HCT116 (cell line): ENCODE data around the gene RAPGEF1. TPM values are rescaled to one million over a fixed set of nuclear protein-coding genes. Genes with fewer than 3 reads are reported as not detected.
A peak's percentile ranks its signal among the peaks of the same experiment; 100 is the strongest.

Experiments used
- ATAC-seq: fragments of 200-7000 bp; cut with Tn5 transposase; 2 replicates; pipeline ENCODE4 v1.9.1; 2020; ENCODE audit warnings: mild to moderate bottlenecking, moderate library complexity
- BruUV-seq: library from RNA; stranded (reverse); fragments of 400-500 nt; replicated peaks from 2 replicates; lab custom pipeline; 2021; lab: Mats Ljungman, UMichigan
- CTCF ChIA-PET: fragments of 300-600 bp; sonication (Branson Sonifier 250); formaldehyde crosslinking; loops from one replicate; lab custom pipeline; 2021; ENCODE audit warnings: antibody characterized with exemption; lab: Charles Lee
- POLR2A ChIA-PET: fragments of 300-600, 350-600 bp; sonication (Branson Sonifier 250); formaldehyde crosslinking; loops from one replicate; lab custom pipeline; 2021; ENCODE audit warnings: antibody characterized with exemption; lab: Charles Lee
- RAD21 ChIA-PET, 2 experiments: fragments of 300-600 bp; sonication (Branson Sonifier 250); formaldehyde crosslinking; loops; one replicate each; lab custom pipeline; 2023; ENCODE audit warnings: low total read pairs in 2 of 2; ENCODE audit not compliant: uncharacterized antibody in 2 of 2, unreplicated experiment in 2 of 2, low non-redundant PET in 1 of 2; lab: Charles Lee
- DNase-seq: peaks from one replicate; pipeline ENCODE4 v3.0.0-alpha.2; 2010; ENCODE audit warnings: low read depth, low spot score
- H2AFZ ChIP-seq: fragments of 200-600 bp; shearing (Covaris generic), sonication (generic); 2 replicates; pipeline ENCODE4 v1.6.1; 2017; ENCODE audit warnings: low read depth, mixed run types, mixed read lengths, antibody characterized with exemption, low read length; ENCODE audit not compliant: poor library complexity, severe bottlenecking
- H3K27ac ChIP-seq: 2 replicates; pipeline ENCODE4 v1.5.1; 2012; ENCODE audit warnings: low read depth, low read length
- H3K27me3 ChIP-seq: fragments of 200-600 bp; sonication (generic); 2 replicates; pipeline ENCODE4 v1.6.1; 2016; ENCODE audit warnings: mixed run types, low read length, mixed read lengths; ENCODE audit not compliant: insufficient read depth
- H3K36me3 ChIP-seq, 2 experiments: fragments of 200-500 bp in 1 of 2; fragments of 200-600 bp in 1 of 2; sonication (Bioruptor generic) in 1 of 2; sonication (generic) in 1 of 2; 2 replicates each; pipeline versions ENCODE4 v1.5.1 to v1.6.1; 2014 to 2016; ENCODE audit warnings: low read length in 2 of 2, inconsistent platforms in 1 of 2, mixed read lengths in 1 of 2, mixed run types in 1 of 2; ENCODE audit not compliant: insufficient read depth in 2 of 2, control insufficient read depth in 1 of 2
- H3K4me1 ChIP-seq, 2 experiments: fragments of 200-600 bp in 1 of 2; sonication (generic) in 1 of 2; 2 replicates each; pipeline versions ENCODE4 v1.5.1 to v1.6.1; 2012 to 2017; ENCODE audit warnings: low read length in 2 of 2, inconsistent platforms in 1 of 2, mild to moderate bottlenecking in 1 of 2, mixed read lengths in 1 of 2, mixed run types in 1 of 2, moderate library complexity in 1 of 2; ENCODE audit not compliant: insufficient read depth in 2 of 2, control insufficient read depth in 1 of 2
- H3K4me2 ChIP-seq: fragments of 200-600 bp; sonication (generic); 2 replicates; pipeline ENCODE4 v1.6.1; 2017; ENCODE audit warnings: mixed run types, low read length, mixed read lengths
- H3K4me3 ChIP-seq, 2 experiments: fragments of 200-600 bp in 1 of 2; sonication (generic) in 1 of 2; replicated peaks in 1 of 2; 2 replicates each; pipeline ENCODE4 v1.5.1; 2011 to 2016; ENCODE audit warnings: low read length in 2 of 2, control low read depth in 1 of 2, low read depth in 1 of 2, mild to moderate bottlenecking in 1 of 2, mixed read lengths in 1 of 2, mixed run types in 1 of 2
- H3K79me2 ChIP-seq: fragments of 200-600 bp; sonication (generic); 2 replicates; pipeline ENCODE4 v1.6.1; 2017; ENCODE audit warnings: mild to moderate bottlenecking, mixed run types, low read length, moderate library complexity, mixed read lengths; ENCODE audit not compliant: insufficient read depth
- H3K9ac ChIP-seq: fragments of 200-600 bp; sonication (generic); 2 replicates; pipeline ENCODE4 v1.6.1; 2016; ENCODE audit warnings: low read length, mixed read lengths
- H3K9me2 ChIP-seq: fragments of 200-600 bp; sonication (generic), shearing (Covaris generic); 2 replicates; pipeline ENCODE4 v1.6.1; 2017; ENCODE audit warnings: mixed run types, mild to moderate bottlenecking, moderate library complexity; ENCODE audit not compliant: insufficient read depth
- H3K9me3 ChIP-seq, 2 experiments: fragments of 200-500 bp in 1 of 2; fragments of 200-600 bp in 1 of 2; sonication (Bioruptor generic) in 1 of 2; sonication (generic) in 1 of 2; 2 replicates each; pipeline ENCODE4 v1.6.1; 2014 to 2017; ENCODE audit warnings: low read length in 2 of 2, mixed read lengths in 2 of 2, inconsistent platforms in 1 of 2, low read depth in 1 of 2, mild to moderate bottlenecking in 1 of 2, mixed run types in 1 of 2, moderate library complexity in 1 of 2; ENCODE audit not compliant: control insufficient read depth in 1 of 2, insufficient read depth in 1 of 2
- H4K20me1 ChIP-seq: fragments of 200-600 bp; sonication (generic), shearing (Covaris generic); 2 replicates; pipeline ENCODE4 v1.6.1; 2017; ENCODE audit warnings: mixed run types, mild to moderate bottlenecking, moderate library complexity; ENCODE audit not compliant: insufficient read depth
- CBX3 ChIP-seq: IDR thresholded peaks from 2 replicates; pipeline ENCODE4 v1.6.1; 2012; ENCODE audit warnings: low read depth
- EGR1 ChIP-seq: IDR thresholded peaks from 2 replicates; pipeline ENCODE4 v1.6.1; 2012; ENCODE audit warnings: low read depth
- ELF1 ChIP-seq: IDR thresholded peaks from 2 replicates; pipeline ENCODE4 v1.6.1; 2012; ENCODE audit warnings: low read depth, borderline replicate concordance
- EZH2 ChIP-seq: fragments of 200-600 bp; sonication (generic); IDR thresholded peaks from 2 replicates; pipeline ENCODE4 v1.6.1; 2017; ENCODE audit warnings: antibody characterized with exemption, mixed run types
- EZH2phosphoT487 ChIP-seq: fragments of 200-600 bp; IDR thresholded peaks from 2 replicates; pipeline ENCODE4 v1.6.1; 2018; ENCODE audit warnings: antibody characterized with exemption, borderline replicate concordance
- JUND ChIP-seq: IDR thresholded peaks from 2 replicates; pipeline ENCODE4 v1.6.1; 2012
- RAD21 ChIP-seq: IDR thresholded peaks from 2 replicates; pipeline ENCODE4 v1.6.1; 2012; ENCODE audit warnings: low read depth, mild to moderate bottlenecking
- SIN3A ChIP-seq: IDR thresholded peaks from 2 replicates; pipeline ENCODE4 v1.6.1; 2012; ENCODE audit warnings: low read depth
- YY1 ChIP-seq: IDR thresholded peaks from 2 replicates; pipeline ENCODE4 v1.6.1; 2011; ENCODE audit warnings: low read length, low read depth, moderate library complexity, mild to moderate bottlenecking; ENCODE audit not compliant: insufficient replicate concordance; ENCODE audit errors: extremely low read depth
- ZFX ChIP-seq: fragments of 450-650 bp; IDR thresholded peaks from 2 replicates; pipeline ENCODE4 v1.6.1; 2017
- ZNF274 ChIP-seq: fragments of 200-500 bp; sonication (Bioruptor generic); IDR thresholded peaks from 2 replicates; pipeline ENCODE4 v1.6.1; 2014; ENCODE audit warnings: mild to moderate bottlenecking, low read depth, low read length, inconsistent platforms
- intact Hi-C: fragments of 100-400 bp; cut with micrococcal nuclease; formaldehyde crosslinking; loops from 2 replicates; pipeline ENCODE4 v1.10.0; 2022
- total RNA-seq: library from RNA; stranded (reverse); gene quantifications from one replicate; pipeline ENCODE4 v1.2.1, GENCODE V29; 2021; ENCODE audit not compliant: unreplicated experiment
- TF ChIP-seq, protein P1 (sequence below): IDR thresholded peaks from 2 replicates; pipeline ENCODE4 v1.6.1; 2012; ENCODE audit warnings: low read depth

Gene RAPGEF1
- total RNA-seq, 1 experiment from 2014 or later, result 43.0 TPM

DNA sequence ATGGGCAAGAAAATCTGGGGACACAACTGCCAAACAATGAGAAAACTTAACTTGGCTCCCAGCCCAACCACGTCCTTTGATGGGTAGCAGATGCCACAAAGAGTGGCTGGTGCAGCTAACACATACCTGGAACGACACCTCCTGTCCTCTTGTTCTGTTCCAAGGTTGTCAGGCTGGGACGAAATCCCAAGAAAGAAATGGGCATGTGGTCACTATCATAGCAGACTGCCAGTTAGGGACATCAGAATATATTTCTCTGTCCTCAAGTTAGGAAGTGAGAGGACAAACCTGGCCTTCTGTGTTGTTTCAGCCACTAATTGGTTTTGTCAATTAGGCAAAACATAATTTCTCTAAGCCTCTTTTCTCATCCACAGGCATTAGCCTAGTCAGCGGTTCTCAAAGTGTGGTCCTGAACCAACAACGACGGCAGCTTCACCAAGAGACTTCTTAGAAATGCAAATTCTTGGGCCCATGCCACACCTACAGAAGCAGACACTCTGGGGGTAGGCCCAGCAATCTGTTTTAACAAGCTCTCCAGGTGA, 63.4 kb downstream of the RAPGEF1 start:
- Histone ChIP-seq H3K36me3 (no peaks in the 10 kb centered on the region), H3K27me3 (no peaks in the 10 kb centered on the region), H3K9me3 (no peaks in the 10 kb centered on the region), H4K20me1 (peaks cover 5% of the 10 kb centered on the region; the same call in 1 of the 2 replicates), H3K4me3 (no peak overlapping the region), H3K9me2 (no peaks in the 10 kb centered on the region), H3K79me2 (peaks cover 28% of the 10 kb centered on the region; the same call in 1 of the 2 replicates), H3K9ac (no peak overlapping the region), H3K27ac (peak overlapping the region; percentile 37; the same call in 1 of the 2 replicates), H3K4me1 (peaks cover 40 to 54% of the 10 kb centered on the region in 2 experiments), H3K4me2 (peak overlapping the region; percentile 74), H2AFZ (no peak overlapping the region)
- RAD21 ChIA-PET, result no interaction called here
- no TSS peak for BruUV-seq
- TF ChIP-seq EZH2phosphoT487 (no peak), RAD21 (0 out of 2 replicates have a peak, but pooled peaks have one; percentile 7), SIN3A (no peak)
- DNase-seq, result no peak
- POLR2A ChIA-PET, result no interaction called here
- CTCF ChIA-PET, result no interaction called here
- ATAC-seq, result no peak
- intact Hi-C loops, result no loop called here

DNA sequence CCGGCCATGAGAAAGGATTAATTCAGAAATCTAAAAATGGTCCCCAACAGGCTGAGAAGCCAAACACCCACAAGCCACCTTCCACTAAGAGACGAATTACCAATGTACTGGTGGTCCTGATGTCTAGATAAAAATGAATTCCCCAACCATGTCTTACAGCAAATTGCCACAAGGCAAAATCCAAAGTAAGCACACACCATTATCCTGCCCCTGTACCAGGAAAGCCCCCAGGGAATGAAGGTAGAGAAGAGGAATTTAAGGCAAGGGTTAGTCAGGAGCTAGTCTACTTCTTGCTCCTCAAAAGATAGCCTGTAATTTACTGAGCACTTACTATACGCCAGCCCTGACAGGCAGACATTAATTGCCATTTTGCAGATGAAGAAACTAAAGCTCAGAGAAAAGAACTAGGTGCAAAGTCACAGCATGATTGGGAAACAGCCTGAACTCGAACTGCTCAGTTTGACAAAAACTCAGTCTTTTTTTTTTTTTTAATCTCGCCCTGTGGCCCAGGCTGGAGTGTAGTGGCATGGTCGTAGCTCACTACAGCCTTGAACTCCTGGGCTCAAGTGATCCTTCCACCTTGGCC, 64.3 kb downstream of the RAPGEF1 start:
- Histone ChIP-seq H3K4me1 (peaks cover 40 to 54% of the 10 kb centered on the region in 2 experiments), H3K27ac (no peak overlapping the region), H3K9me3 (no peaks in the 10 kb centered on the region), H3K9me2 (no peaks in the 10 kb centered on the region), H4K20me1 (peaks cover 5% of the 10 kb centered on the region; the same call in 1 of the 2 replicates), H3K9ac (no peak overlapping the region), H2AFZ (no peak overlapping the region), H3K36me3 (no peaks in the 10 kb centered on the region), H3K79me2 (peaks cover 28% of the 10 kb centered on the region; the same call in 1 of the 2 replicates), H3K27me3 (no peaks in the 10 kb centered on the region), H3K4me3 (no peak overlapping the region), H3K4me2 (no peak overlapping the region)
- ChIA-PET CTCF (no interaction called here), RAD21 (no interaction called here), POLR2A (no interaction called here)
- intact Hi-C loops, result no loop called here
- no peak for DNase-seq
- no TSS peak for BruUV-seq
- ATAC-seq, result no peak
- TF ChIP-seq RAD21 (no peak), JUND (no peak), EZH2 (no peak), CBX3 (no peak), ZFX (no peak), YY1 (no peak), ELF1 (no peak), EGR1 (no peak), ZNF274 (no peak)
- TF ChIP-seq, protein P1, sequence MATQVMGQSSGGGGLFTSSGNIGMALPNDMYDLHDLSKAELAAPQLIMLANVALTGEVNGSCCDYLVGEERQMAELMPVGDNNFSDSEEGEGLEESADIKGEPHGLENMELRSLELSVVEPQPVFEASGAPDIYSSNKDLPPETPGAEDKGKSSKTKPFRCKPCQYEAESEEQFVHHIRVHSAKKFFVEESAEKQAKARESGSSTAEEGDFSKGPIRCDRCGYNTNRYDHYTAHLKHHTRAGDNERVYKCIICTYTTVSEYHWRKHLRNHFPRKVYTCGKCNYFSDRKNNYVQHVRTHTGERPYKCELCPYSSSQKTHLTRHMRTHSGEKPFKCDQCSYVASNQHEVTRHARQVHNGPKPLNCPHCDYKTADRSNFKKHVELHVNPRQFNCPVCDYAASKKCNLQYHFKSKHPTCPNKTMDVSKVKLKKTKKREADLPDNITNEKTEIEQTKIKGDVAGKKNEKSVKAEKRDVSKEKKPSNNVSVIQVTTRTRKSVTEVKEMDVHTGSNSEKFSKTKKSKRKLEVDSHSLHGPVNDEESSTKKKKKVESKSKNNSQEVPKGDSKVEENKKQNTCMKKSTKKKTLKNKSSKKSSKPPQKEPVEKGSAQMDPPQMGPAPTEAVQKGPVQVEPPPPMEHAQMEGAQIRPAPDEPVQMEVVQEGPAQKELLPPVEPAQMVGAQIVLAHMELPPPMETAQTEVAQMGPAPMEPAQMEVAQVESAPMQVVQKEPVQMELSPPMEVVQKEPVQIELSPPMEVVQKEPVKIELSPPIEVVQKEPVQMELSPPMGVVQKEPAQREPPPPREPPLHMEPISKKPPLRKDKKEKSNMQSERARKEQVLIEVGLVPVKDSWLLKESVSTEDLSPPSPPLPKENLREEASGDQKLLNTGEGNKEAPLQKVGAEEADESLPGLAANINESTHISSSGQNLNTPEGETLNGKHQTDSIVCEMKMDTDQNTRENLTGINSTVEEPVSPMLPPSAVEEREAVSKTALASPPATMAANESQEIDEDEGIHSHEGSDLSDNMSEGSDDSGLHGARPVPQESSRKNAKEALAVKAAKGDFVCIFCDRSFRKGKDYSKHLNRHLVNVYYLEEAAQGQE, result no peak
